WTC11 (cell line): ENCODE data around the gene NRF1. TPM values are rescaled to one million over a fixed set of nuclear protein-coding genes. Genes with fewer than 3 reads are reported as not detected.

Source experiments
- ATAC-seq: fragments of 200-7000 bp; cut with Tn5 transposase; 2 replicates; pipeline ENCODE4 v1.10.0; 2021; ENCODE audit warnings: mild to moderate bottlenecking, moderate library complexity
- CTCF ChIA-PET: fragments of 300-600 bp; sonication (Branson Sonifier 250); formaldehyde crosslinking; loops from one replicate; lab custom pipeline; 2021; ENCODE audit warnings: antibody characterized with exemption; lab: Charles Lee
- POLR2A ChIA-PET: fragments of 350-600 bp; sonication (Branson Sonifier 250); formaldehyde crosslinking; loops from one replicate; lab custom pipeline; 2021; ENCODE audit warnings: antibody characterized with exemption; lab: Charles Lee
- DNase-seq: peaks from one replicate; pipeline ENCODE4 v3.0.0; 2021; ENCODE audit warnings: low spot score
- H3K27ac Mint-ChIP-seq: 2 replicates; pipeline ENCODE4 v1.8.0; 2021; ENCODE audit warnings: mixed read lengths
- H3K27me3 Mint-ChIP-seq: 2 replicates; pipeline ENCODE4 v1.8.0; 2021; ENCODE audit warnings: low read depth, mild to moderate bottlenecking, moderate library complexity, mixed read lengths
- H3K36me3 Mint-ChIP-seq: 2 replicates; pipeline ENCODE4 v1.8.0; 2021; ENCODE audit warnings: mixed read lengths
- H3K4me1 Mint-ChIP-seq: 2 replicates; pipeline ENCODE4 v1.8.0; 2022; ENCODE audit warnings: mixed read lengths
- H3K4me3 Mint-ChIP-seq: 2 replicates; pipeline ENCODE4 v1.8.0; 2021; ENCODE audit warnings: mild to moderate bottlenecking, moderate library complexity, mixed read lengths
- H3K9me3 Mint-ChIP-seq: 2 replicates; pipeline ENCODE4 v1.8.0; 2021; ENCODE audit warnings: mixed read lengths
- CREB1 ChIP-seq: sonication (generic); formaldehyde crosslinking; IDR thresholded peaks from 2 replicates; pipeline ENCODE4 v1.8.0; 2023; ENCODE audit warnings: mild to moderate bottlenecking, missing genetic modification reagents
- CREM ChIP-seq: sonication (generic); formaldehyde crosslinking; IDR thresholded peaks from 2 replicates; pipeline ENCODE4 v1.8.1; 2022; ENCODE audit warnings: mild to moderate bottlenecking, missing genetic modification reagents, moderate library complexity
- FOXK1 ChIP-seq: sonication (generic); formaldehyde crosslinking; IDR thresholded peaks from 2 replicates; pipeline ENCODE4 v1.8.0; 2022; ENCODE audit warnings: mild to moderate bottlenecking, moderate library complexity, missing genetic modification reagents
- FOXP1 ChIP-seq: sonication (generic); formaldehyde crosslinking; IDR thresholded peaks from 2 replicates; pipeline ENCODE4 v1.8.0; 2022; ENCODE audit warnings: missing genetic modification reagents, mild to moderate bottlenecking, moderate library complexity, borderline replicate concordance
- IRF2 ChIP-seq: sonication (generic); formaldehyde crosslinking; IDR thresholded peaks from 2 replicates; pipeline ENCODE4 v1.8.0; 2022; ENCODE audit warnings: low read depth, missing genetic modification reagents, borderline replicate concordance
- JAZF1 ChIP-seq: fragments of 250-450 bp; sonication (Bioruptor Pico); IDR thresholded peaks from 2 replicates; pipeline ENCODE4 v1.9.0; 2021; ENCODE audit warnings: moderate library complexity, mild to moderate bottlenecking, inconsistent platforms
- KAT7 ChIP-seq: sonication (generic); formaldehyde crosslinking; IDR thresholded peaks from 2 replicates; pipeline ENCODE4 v1.8.1; 2023; ENCODE audit warnings: missing genetic modification reagents, mild to moderate bottlenecking, borderline replicate concordance
- MXD4 ChIP-seq: fragments of 250-450 bp; sonication (Bioruptor Pico); IDR thresholded peaks from 2 replicates; pipeline ENCODE4 v1.8.0; 2021; ENCODE audit warnings: mild to moderate bottlenecking, moderate library complexity, borderline replicate concordance
- MYBL2 ChIP-seq: sonication (generic); formaldehyde crosslinking; IDR thresholded peaks from 2 replicates; pipeline ENCODE4 v1.8.1; 2023; ENCODE audit warnings: mild to moderate bottlenecking, moderate library complexity, missing genetic modification reagents
- NFE2L1 ChIP-seq: sonication (generic); formaldehyde crosslinking; IDR thresholded peaks from 2 replicates; pipeline ENCODE4 v1.8.1; 2023; ENCODE audit warnings: missing genetic modification reagents
- NR1H2 ChIP-seq: sonication (generic); formaldehyde crosslinking; IDR thresholded peaks from 2 replicates; pipeline ENCODE4 v1.9.0; 2021; ENCODE audit warnings: mild to moderate bottlenecking, moderate library complexity, missing genetic modification reagents
- OVOL2 ChIP-seq: fragments of 250-450 bp; sonication (Bioruptor Pico); IDR thresholded peaks from 2 replicates; pipeline ENCODE4 v1.9.0; 2021; ENCODE audit warnings: mild to moderate bottlenecking, borderline replicate concordance
- RELA ChIP-seq: sonication (generic); formaldehyde crosslinking; IDR thresholded peaks from 2 replicates; pipeline ENCODE4 v1.8.1; 2022; ENCODE audit warnings: missing genetic modification reagents, mild to moderate bottlenecking, borderline replicate concordance
- RORB ChIP-seq: fragments of 250-450 bp; sonication (Bioruptor Pico); IDR thresholded peaks from 2 replicates; pipeline ENCODE4 v1.9.0; 2021; ENCODE audit warnings: mild to moderate bottlenecking
- SMAD4 ChIP-seq: sonication (generic); formaldehyde crosslinking; IDR thresholded peaks from 2 replicates; pipeline ENCODE4 v1.8.0; 2022; ENCODE audit warnings: mild to moderate bottlenecking, missing genetic modification reagents
- TEAD1 ChIP-seq: sonication (generic); formaldehyde crosslinking; IDR thresholded peaks from 2 replicates; pipeline ENCODE4 v1.8.0; 2022; ENCODE audit warnings: mild to moderate bottlenecking, missing genetic modification reagents
- TP53 ChIP-seq: sonication (generic); formaldehyde crosslinking; IDR thresholded peaks from 2 replicates; pipeline ENCODE4 v1.8.1; 2023; ENCODE audit warnings: mild to moderate bottlenecking, missing genetic modification reagents
- ZNF219 ChIP-seq: sonication (generic); formaldehyde crosslinking; IDR thresholded peaks from 2 replicates; pipeline ENCODE4 v1.8.0; 2023; ENCODE audit warnings: missing genetic modification reagents, mild to moderate bottlenecking, borderline replicate concordance
- ZNF416 ChIP-seq: fragments of 250-450 bp; sonication (Bioruptor Pico); IDR thresholded peaks from 2 replicates; pipeline ENCODE4 v1.9.0; 2021; ENCODE audit warnings: mild to moderate bottlenecking, inconsistent platforms
- total RNA-seq: library from RNA; stranded (reverse); gene quantifications from 3 replicates; pipeline ENCODE4 v1.2.3, GENCODE V29; 2021
- TF ChIP-seq, protein P1 (sequence below): fragments of 250-450 bp; sonication (Bioruptor Pico); IDR thresholded peaks from 2 replicates; pipeline ENCODE4 v1.9.0; 2021; ENCODE audit warnings: mild to moderate bottlenecking
- TF ChIP-seq, protein P2 (sequence below): sonication (generic); formaldehyde crosslinking; IDR thresholded peaks from 2 replicates; pipeline ENCODE4 v1.8.1; 2023; ENCODE audit warnings: mild to moderate bottlenecking, missing genetic modification reagents, borderline replicate concordance
- TF ChIP-seq, protein P3 (sequence below): sonication (generic); formaldehyde crosslinking; IDR thresholded peaks from 2 replicates; pipeline ENCODE4 v1.8.1; 2022; ENCODE audit warnings: missing genetic modification reagents, borderline replicate concordance
- TF ChIP-seq, protein P4 (sequence below): fragments of 200-600 bp; IDR thresholded peaks from 2 replicates; pipeline ENCODE4 v1.8.0; 2022; ENCODE audit warnings: antibody characterized with exemption
- TF ChIP-seq, protein P5 (sequence below): sonication (generic); formaldehyde crosslinking; IDR thresholded peaks from 2 replicates; pipeline ENCODE4 v1.8.0; 2022; ENCODE audit warnings: mild to moderate bottlenecking, missing genetic modification reagents

Gene NRF1
- total RNA-seq, 1 experiment from 2014 or later, result 16.4 TPM

DNA sequence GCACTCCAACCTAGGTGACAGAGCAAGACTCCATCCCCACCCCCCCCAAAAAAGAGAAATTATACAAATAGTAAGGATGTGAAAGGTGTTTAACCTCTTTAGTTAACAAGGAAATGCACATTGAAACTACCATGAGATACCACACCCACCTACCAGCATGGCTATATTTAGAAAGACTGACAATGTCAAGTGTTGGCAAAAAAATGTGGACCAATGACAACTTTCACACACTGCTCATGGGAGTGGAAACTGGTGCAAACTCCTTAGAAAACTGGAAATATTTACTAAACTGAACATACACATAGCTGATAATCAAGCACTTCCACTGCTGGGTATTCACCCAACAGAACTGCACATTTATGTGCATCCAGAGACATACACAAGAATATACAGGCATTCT lies 23.3 kb upstream of the NRF1 start:
- H3K4me1 Mint-ChIP-seq, result peaks cover 6% of the 10 kb centered on the region; the same call in 1 of the 2 replicates
- ATAC-seq (no peak), DNase-seq (no peak)
- peaks cover 19% of the 10 kb centered on the region for H3K36me3 Mint-ChIP-seq
- POLR2A ChIA-PET, result no interaction called here
- CTCF ChIA-PET, result interaction anchor here (1.0 kb wide), 1 partner anchor 19 kb away, joined by 3 read pairs; no protein-coding TSS in a partner anchor
- no peak overlapping the region for H3K27ac Mint-ChIP-seq
- no peak for TF ChIP-seq FOXK1 (CRISPR knock-in tag)
- no peak for TF ChIP-seq KAT7 (CRISPR knock-in tag)
- TF ChIP-seq ZNF416 (CRISPR knock-in tag), result no peak
- TF ChIP-seq MXD4, result no peak
- TF ChIP-seq, protein P1, sequence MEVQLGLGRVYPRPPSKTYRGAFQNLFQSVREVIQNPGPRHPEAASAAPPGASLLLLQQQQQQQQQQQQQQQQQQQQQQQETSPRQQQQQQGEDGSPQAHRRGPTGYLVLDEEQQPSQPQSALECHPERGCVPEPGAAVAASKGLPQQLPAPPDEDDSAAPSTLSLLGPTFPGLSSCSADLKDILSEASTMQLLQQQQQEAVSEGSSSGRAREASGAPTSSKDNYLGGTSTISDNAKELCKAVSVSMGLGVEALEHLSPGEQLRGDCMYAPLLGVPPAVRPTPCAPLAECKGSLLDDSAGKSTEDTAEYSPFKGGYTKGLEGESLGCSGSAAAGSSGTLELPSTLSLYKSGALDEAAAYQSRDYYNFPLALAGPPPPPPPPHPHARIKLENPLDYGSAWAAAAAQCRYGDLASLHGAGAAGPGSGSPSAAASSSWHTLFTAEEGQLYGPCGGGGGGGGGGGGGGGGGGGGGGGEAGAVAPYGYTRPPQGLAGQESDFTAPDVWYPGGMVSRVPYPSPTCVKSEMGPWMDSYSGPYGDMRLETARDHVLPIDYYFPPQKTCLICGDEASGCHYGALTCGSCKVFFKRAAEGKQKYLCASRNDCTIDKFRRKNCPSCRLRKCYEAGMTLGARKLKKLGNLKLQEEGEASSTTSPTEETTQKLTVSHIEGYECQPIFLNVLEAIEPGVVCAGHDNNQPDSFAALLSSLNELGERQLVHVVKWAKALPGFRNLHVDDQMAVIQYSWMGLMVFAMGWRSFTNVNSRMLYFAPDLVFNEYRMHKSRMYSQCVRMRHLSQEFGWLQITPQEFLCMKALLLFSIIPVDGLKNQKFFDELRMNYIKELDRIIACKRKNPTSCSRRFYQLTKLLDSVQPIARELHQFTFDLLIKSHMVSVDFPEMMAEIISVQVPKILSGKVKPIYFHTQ (CRISPR knock-in tag), result no peak
- TF ChIP-seq NFE2L1, result no peak
- no peak for TF ChIP-seq RORB (CRISPR knock-in tag)
- no peak for TF ChIP-seq IRF2 (CRISPR knock-in tag)
- TF ChIP-seq, protein P2, sequence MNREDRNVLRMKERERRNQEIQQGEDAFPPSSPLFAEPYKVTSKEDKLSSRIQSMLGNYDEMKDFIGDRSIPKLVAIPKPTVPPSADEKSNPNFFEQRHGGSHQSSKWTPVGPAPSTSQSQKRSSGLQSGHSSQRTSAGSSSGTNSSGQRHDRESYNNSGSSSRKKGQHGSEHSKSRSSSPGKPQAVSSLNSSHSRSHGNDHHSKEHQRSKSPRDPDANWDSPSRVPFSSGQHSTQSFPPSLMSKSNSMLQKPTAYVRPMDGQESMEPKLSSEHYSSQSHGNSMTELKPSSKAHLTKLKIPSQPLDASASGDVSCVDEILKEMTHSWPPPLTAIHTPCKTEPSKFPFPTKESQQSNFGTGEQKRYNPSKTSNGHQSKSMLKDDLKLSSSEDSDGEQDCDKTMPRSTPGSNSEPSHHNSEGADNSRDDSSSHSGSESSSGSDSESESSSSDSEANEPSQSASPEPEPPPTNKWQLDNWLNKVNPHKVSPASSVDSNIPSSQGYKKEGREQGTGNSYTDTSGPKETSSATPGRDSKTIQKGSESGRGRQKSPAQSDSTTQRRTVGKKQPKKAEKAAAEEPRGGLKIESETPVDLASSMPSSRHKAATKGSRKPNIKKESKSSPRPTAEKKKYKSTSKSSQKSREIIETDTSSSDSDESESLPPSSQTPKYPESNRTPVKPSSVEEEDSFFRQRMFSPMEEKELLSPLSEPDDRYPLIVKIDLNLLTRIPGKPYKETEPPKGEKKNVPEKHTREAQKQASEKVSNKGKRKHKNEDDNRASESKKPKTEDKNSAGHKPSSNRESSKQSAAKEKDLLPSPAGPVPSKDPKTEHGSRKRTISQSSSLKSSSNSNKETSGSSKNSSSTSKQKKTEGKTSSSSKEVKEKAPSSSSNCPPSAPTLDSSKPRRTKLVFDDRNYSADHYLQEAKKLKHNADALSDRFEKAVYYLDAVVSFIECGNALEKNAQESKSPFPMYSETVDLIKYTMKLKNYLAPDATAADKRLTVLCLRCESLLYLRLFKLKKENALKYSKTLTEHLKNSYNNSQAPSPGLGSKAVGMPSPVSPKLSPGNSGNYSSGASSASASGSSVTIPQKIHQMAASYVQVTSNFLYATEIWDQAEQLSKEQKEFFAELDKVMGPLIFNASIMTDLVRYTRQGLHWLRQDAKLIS (CRISPR knock-in tag), result no peak
- TF ChIP-seq, protein P3, sequence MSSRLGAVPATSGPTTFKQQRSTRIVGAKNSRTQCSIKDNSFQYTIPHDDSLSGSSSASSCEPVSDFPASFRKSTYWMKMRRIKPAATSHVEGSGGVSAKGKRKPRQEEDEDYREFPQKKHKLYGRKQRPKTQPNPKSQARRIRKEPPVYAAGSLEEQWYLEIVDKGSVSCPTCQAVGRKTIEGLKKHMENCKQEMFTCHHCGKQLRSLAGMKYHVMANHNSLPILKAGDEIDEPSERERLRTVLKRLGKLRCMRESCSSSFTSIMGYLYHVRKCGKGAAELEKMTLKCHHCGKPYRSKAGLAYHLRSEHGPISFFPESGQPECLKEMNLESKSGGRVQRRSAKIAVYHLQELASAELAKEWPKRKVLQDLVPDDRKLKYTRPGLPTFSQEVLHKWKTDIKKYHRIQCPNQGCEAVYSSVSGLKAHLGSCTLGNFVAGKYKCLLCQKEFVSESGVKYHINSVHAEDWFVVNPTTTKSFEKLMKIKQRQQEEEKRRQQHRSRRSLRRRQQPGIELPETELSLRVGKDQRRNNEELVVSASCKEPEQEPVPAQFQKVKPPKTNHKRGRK (CRISPR knock-in tag), result no peak
- no peak for TF ChIP-seq TP53 (CRISPR knock-in tag)
- no peak for TF ChIP-seq OVOL2 (CRISPR knock-in tag)
- no peak for TF ChIP-seq JAZF1 (CRISPR knock-in tag)
- no peak for TF ChIP-seq MYBL2 (CRISPR knock-in tag)
- no peak for TF ChIP-seq SMAD4 (CRISPR knock-in tag)
- TF ChIP-seq TEAD1 (CRISPR knock-in tag), result no peak
- TF ChIP-seq, all 79 proteins: peak for 0
- no peak overlapping the region for H3K4me3 Mint-ChIP-seq
- peaks cover 37% of the 10 kb centered on the region for H3K9me3 Mint-ChIP-seq
- no peaks in the 10 kb centered on the region; the same call in 1 of the 2 replicates for H3K27me3 Mint-ChIP-seq

DNA sequence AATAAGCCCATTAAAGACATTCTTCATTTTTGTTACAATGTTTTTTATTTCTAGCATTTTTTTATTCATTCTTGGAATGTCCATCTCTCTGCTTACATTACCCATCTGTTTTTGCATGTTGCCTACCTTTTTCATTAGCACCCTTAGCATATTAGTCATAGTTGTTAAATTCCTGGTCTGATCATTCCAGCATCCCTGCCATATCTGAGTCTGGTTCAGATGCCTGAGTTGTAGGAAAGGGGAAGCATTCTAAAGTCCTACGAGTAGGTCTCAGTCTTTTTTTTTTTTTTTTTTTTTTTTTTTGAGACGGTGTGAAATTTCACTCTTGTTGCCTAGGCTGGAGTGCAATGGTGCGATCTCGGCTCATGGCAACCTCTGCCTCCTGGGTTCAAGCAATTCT lies 19.7 kb upstream of the NRF1 start:
- ChIA-PET POLR2A (no interaction called here), CTCF (interaction anchor here (0.7 to 1.6 kb wide), 2 partner anchors 16 to 50 kb away, joined by 4 to 5 read pairs; no protein-coding TSS in a partner anchor)
- ATAC-seq, result no peak
- H3K27ac Mint-ChIP-seq, result no peak overlapping the region
- peaks cover 13% of the 10 kb centered on the region for H3K9me3 Mint-ChIP-seq
- no peak overlapping the region for H3K4me3 Mint-ChIP-seq
- H3K36me3 Mint-ChIP-seq, result peaks cover 4% of the 10 kb centered on the region
- no peaks in the 10 kb centered on the region for H3K4me1 Mint-ChIP-seq
- DNase-seq, result no peak
- no peaks in the 10 kb centered on the region; the same call in 1 of the 2 replicates for H3K27me3 Mint-ChIP-seq
- no peak for TF ChIP-seq RORB (CRISPR knock-in tag)
- no peak for TF ChIP-seq NR1H2
- no peak for TF ChIP-seq NFE2L1
- no peak for TF ChIP-seq FOXP1 (CRISPR knock-in tag)
- TF ChIP-seq, protein P4, sequence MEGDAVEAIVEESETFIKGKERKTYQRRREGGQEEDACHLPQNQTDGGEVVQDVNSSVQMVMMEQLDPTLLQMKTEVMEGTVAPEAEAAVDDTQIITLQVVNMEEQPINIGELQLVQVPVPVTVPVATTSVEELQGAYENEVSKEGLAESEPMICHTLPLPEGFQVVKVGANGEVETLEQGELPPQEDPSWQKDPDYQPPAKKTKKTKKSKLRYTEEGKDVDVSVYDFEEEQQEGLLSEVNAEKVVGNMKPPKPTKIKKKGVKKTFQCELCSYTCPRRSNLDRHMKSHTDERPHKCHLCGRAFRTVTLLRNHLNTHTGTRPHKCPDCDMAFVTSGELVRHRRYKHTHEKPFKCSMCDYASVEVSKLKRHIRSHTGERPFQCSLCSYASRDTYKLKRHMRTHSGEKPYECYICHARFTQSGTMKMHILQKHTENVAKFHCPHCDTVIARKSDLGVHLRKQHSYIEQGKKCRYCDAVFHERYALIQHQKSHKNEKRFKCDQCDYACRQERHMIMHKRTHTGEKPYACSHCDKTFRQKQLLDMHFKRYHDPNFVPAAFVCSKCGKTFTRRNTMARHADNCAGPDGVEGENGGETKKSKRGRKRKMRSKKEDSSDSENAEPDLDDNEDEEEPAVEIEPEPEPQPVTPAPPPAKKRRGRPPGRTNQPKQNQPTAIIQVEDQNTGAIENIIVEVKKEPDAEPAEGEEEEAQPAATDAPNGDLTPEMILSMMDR, result no peak
- TF ChIP-seq, protein P5, sequence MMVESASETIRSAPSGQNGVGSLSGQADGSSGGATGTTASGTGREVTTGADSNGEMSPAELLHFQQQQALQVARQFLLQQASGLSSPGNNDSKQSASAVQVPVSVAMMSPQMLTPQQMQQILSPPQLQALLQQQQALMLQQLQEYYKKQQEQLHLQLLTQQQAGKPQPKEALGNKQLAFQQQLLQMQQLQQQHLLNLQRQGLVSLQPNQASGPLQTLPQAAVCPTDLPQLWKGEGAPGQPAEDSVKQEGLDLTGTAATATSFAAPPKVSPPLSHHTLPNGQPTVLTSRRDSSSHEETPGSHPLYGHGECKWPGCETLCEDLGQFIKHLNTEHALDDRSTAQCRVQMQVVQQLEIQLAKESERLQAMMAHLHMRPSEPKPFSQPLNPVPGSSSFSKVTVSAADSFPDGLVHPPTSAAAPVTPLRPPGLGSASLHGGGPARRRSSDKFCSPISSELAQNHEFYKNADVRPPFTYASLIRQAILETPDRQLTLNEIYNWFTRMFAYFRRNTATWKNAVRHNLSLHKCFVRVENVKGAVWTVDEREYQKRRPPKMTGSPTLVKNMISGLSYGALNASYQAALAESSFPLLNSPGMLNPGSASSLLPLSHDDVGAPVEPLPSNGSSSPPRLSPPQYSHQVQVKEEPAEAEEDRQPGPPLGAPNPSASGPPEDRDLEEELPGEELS (CRISPR knock-in tag), result no peak
- TF ChIP-seq RELA (CRISPR knock-in tag), result no peak
- TF ChIP-seq SMAD4 (CRISPR knock-in tag), result no peak
- TF ChIP-seq CREB1, result no peak
- TF ChIP-seq ZNF219 (CRISPR knock-in tag), result no peak
- no peak for TF ChIP-seq CREM (CRISPR knock-in tag)
